ENCODE results near the gene AP4B1.

The AP4B1 gene

GRCh38 chr1:113895098-113895497 is 9.5 kb downstream of the AP4B1 start:
- no peak for DNase-seq (ENCODE audit: low read depth)

DNA sequence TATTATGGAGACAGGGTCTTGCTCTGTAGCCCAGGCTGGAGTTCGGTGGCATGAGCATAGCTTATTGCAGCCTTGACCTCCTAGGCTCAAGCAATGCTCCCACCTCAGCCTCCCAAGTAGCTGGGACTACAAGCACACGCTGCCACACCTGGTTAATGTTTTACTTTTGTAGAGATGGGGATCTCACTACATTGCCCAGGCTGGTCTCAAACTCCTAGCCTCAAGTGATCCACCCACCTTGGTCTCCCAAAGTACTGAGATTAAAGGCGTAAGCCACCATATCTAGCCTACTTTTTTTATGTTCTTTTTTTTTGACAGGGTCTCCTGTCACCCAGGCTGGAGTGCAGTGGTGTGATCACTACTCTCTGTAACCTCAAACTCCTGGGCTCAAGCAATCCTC is 11.3 kb downstream of the AP4B1 start:
- DNase-seq (ENCODE audit: low read depth) = no peak

- DNase-seq (ENCODE audit: low read depth) = no peak
These were observed 12.9 kb downstream of the AP4B1 start for GRCh38 chr1:113891631-113892220.

GRCh38 chr1:113890816-113891215 is 13.8 kb downstream of the AP4B1 start:
- DNase-seq (ENCODE audit: low read depth) = no peak

DNA sequence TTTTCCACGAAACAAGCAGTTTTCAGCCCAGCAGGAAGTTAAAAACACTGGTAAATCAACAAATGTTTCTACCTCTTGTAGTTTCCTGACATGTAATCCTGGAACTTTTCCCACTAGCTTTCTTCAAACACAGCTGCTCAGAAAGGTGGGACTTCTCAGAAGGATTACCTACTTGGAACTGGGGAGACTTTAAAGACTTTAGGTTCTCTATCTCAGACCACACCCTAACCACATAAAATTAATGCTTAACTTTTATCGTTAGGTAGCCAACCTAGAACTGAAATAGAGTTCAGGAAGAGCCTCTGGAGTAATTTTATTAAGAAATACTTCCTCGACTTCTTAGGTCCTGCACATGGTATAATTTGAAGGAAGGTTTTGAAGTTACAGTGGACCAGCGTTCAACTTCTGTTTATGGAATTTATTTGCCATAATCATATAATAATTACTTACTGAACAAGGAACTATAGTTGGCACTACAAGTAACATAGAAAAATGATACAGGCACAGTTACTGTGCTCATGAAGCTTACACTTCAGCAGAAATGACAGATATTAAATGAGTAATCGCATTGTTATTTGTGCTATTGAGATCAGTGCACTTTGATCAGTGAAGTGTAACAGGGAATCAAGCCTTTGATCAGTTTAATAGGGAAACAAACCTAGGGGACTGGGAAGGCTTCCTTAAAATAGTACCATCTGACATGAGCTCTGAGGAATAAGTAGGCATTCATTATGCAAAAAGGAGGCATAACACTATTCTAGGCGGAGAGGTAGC is 17.0 kb downstream of the AP4B1 start, which contains the start of gene BCL2L15:
Gene BCL2L15 (minus strand): TSS at position 180 of the 774 bp plus-strand sequence. CDS start 206 bp downstream, outside the sequence.
- no peak for DNase-seq (ENCODE audit: low read depth)

DNA sequence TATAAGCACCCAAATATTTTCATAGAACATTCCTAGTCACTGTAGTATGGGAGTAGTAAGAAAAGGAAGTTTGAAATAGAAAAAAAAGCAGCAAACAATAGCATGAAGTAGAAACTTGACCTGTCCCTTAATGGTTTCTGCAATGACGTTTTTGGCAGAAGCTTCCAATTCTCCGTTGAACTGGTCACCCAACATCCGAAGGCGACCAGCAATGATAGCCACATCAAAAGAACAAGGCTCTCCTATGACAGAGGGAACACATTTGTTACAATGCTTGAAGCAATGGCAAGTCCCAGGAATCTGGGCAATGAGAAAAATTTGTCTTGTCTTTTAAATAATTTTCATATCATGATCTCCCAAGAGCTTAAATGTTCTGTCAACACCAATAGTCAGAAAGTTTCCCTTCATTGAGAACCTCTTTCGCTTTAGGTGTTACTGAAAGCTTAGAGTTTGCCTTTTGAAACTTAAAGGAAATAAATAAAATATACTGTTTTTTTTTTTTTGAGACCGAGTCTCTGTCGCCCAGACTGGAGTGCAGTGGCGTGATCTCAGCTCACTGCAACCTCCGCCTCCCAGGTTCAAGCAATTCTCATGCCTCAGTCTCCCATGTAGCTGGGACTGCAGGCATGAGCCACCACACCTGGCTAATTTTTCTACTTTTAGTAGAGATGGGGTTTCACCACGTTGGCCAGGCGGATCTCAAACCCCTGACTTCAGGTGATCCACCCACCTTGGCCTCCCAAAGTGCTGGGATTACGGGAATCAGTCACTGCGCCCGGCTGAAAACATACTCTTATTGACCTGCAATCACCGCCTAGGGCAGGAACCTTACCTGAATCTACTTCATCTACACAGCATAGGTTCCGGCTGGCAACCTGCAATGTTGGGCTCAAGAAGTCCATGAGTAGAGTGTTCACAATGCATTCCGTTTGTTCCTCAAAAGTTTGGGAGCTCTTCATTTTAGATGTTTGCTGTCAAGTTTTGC is 17.9 kb downstream of the AP4B1 start:
- DNase-seq (ENCODE audit: low read depth) = no peak

GRCh38 chr1:113881661-113882060 is 22.9 kb downstream of the AP4B1 start:
- no peak for DNase-seq (ENCODE audit: low read depth)

GRCh38 chr1:113879739-113880038 is 24.9 kb downstream of the AP4B1 start:
- DNase-seq (ENCODE audit: low read depth) = no peak

DNA sequence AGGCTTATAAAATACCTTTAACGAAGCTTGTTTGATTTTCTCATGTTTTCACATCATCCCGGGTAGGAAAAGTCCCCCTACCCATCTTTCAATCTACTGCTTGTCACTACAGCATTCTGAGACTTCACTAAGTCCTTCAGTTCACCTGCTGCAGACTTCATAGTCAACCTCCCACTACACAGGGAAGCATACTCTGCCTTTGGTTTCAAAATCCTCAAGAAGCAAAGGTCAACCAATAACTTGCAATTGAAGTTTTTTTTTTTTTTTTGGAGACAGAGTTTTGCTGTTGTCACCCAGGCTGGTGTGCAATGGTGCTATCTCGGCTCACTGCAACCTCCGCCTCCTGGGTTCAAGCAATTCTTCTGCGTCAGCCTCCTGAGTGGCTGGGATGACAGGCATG is 28.4 kb downstream of the AP4B1 start:
- no peak for DNase-seq (ENCODE audit: low read depth)

GRCh38 chr1:113875714-113876113 is 28.9 kb downstream of the AP4B1 start:
- no peak for DNase-seq (ENCODE audit: low read depth)

GRCh38 chr1:113874012-113874879 is 30.4 kb downstream of the AP4B1 start:
- DNase-seq (ENCODE audit: low read depth) = no peak

DNA sequence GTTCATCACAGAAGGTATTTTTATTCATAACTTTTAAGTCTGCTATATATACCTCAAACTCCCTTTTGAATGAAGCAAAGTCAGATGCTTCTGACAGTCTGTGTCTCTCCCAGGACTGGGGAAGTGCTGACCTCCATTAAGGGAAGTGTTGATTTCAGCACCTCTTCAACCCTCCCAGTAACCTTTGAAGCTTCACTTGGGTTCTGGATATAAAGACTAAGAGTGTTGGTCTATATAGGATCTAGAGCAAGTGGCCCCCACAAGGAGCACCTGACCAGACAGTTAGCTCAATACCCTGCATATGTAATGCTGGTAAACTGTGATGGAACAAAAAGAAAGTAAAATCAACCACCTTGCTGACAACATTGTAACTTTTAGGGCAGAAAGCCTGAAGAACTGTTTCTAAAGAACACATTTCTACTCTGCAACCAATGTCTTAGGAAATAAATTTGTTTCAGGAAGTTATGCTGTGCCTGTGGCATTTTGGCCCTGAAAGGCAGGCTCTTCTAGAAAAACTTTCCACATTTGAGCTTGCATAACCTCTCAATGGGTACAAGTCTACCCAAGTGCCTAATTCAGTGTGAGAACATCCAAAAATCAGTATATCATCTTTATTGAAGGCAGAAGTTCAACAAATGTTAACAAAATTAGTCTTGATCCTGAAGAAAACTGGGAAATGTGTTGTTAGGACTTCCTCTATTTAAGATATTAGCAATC is 32.2 kb downstream of the AP4B1 start:
- DNase-seq (ENCODE audit: low read depth) = no peak

DNA sequence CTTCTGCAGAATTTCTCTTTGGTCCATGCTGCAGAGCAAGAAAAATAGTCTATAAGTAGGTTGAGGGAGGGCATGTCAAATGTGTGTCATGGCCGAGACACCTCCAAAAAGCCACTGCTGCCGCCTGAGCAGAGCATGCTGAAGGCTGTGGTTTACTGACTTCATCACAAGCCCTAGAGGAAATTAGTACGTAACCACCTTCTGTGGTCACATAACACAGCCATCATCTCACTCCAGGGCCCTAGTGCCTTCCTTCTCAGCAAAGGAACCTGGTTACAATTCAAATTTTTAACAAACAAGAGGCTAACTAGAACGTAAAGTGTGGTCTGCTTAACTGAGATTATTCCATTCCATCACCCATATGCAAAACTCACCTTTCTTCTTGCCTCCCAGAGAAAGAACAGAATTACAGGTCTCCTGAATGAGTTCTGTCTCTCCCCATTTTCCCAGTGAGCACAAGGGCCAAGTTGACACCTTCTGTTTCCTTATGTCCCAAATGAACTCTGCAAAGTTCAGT is 32.9 kb downstream of the AP4B1 start, which contains the start of gene PTPN22:
Gene PTPN22 (minus strand): TSS at position 116 of the 517 bp plus-strand sequence.
- DNase-seq (ENCODE audit: low read depth) = peak; percentile 74

- no peak for DNase-seq (ENCODE audit: low read depth)
These were observed 33.8 kb downstream of the AP4B1 start for GRCh38 chr1:113870778-113871177.

- DNase-seq (ENCODE audit: low read depth) = peak; percentile 80
These were observed 36.1 kb downstream of the AP4B1 start for GRCh38 chr1:113868387-113869083.

GRCh38 chr1:113861641-113862040 is 43.0 kb downstream of the AP4B1 start:
- no peak for DNase-seq (ENCODE audit: low read depth)

DNA sequence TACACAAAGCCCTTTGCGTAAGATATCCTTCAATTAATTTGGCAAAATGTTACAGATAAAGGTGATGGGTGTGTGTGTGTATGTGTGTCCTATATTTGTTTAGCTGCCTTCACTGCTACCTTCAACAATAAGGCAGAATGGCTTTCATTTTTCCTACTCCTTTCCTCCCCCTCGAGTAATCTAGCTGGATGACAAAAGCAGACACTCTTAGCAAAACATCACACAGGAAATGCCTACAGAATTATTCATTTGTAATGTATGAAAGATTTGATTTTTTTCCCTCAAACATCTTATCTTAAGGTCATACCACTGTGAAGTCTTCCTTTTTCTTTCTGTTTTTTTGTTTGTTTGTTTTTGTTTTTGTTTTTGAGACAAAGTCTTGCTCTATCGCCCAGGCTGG is 43.7 kb downstream of the AP4B1 start:
- DNase-seq (ENCODE audit: low read depth) = peak; percentile 40

GRCh38 chr1:113859478-113860175 is 45.0 kb downstream of the AP4B1 start:
- no peak for DNase-seq (ENCODE audit: low read depth)

- DNase-seq (ENCODE audit: low read depth) = no peak
These were observed 45.6 kb downstream of the AP4B1 start for GRCh38 chr1:113858982-113859381.

All from stromal cell of bone marrow (primary cell).